HCT116 (cell line): ENCODE data around the gene KDM3B.

Experiments used
- ATF3 ChIP-seq: IDR thresholded peaks from 2 replicates; pipeline ENCODE4 v1.6.1; 2012
- ELF1 ChIP-seq: IDR thresholded peaks from 2 replicates; pipeline ENCODE4 v1.6.1; 2012; ENCODE audit warnings: low read depth, borderline replicate concordance
- EZH2 ChIP-seq: fragments of 200-600 bp; sonication (generic); IDR thresholded peaks from 2 replicates; pipeline ENCODE4 v1.6.1; 2017; ENCODE audit warnings: antibody characterized with exemption, mixed run types
- FOSL1 ChIP-seq: IDR thresholded peaks from 2 replicates; pipeline ENCODE4 v1.6.1; 2012; ENCODE audit warnings: low read depth
- JUND ChIP-seq: IDR thresholded peaks from 2 replicates; pipeline ENCODE4 v1.6.1; 2012
- MAX ChIP-seq: IDR thresholded peaks from 2 replicates; pipeline ENCODE4 v1.6.1; 2012
- POLR2A ChIP-seq: IDR thresholded peaks from 2 replicates; pipeline ENCODE4 v1.7.0; 2011; ENCODE audit warnings: borderline replicate concordance; ENCODE audit not compliant: insufficient read depth, insufficient read length; ENCODE audit errors: extremely low read depth
- RAD21 ChIP-seq: IDR thresholded peaks from 2 replicates; pipeline ENCODE4 v1.6.1; 2012; ENCODE audit warnings: low read depth, mild to moderate bottlenecking
- SP1 ChIP-seq: IDR thresholded peaks from 2 replicates; pipeline ENCODE4 v1.6.1; 2012; ENCODE audit warnings: low read depth
- ZBTB33 ChIP-seq: IDR thresholded peaks from 2 replicates; pipeline ENCODE4 v1.6.1; 2011; ENCODE audit warnings: mild to moderate bottlenecking, low read length, moderate library complexity; ENCODE audit not compliant: insufficient replicate concordance; ENCODE audit errors: extremely low read depth
- ZNF274 ChIP-seq: fragments of 200-500 bp; sonication (Bioruptor generic); IDR thresholded peaks from 2 replicates; pipeline ENCODE4 v1.6.1; 2014; ENCODE audit warnings: mild to moderate bottlenecking, low read depth, low read length, inconsistent platforms
- TF ChIP-seq, protein P1 (sequence below), 3 experiments: fragments of 200-600 bp in 1 of 3; sonication (generic) in 1 of 3; IDR thresholded peaks in 2 of 3; conservative IDR thresholded peaks in 1 of 3; 2 replicates each; pipeline ENCODE4 v1.5.1; 2012 to 2017; ENCODE audit warnings: low read depth in 2 of 3, low read length in 2 of 3, antibody characterized with exemption in 1 of 3, borderline replicate concordance in 1 of 3, control low read depth in 1 of 3, mild to moderate bottlenecking in 1 of 3, mixed read lengths in 1 of 3, mixed run types in 1 of 3, moderate library complexity in 1 of 3; ENCODE audit not compliant: insufficient read depth in 1 of 3
- TF ChIP-seq, protein P2 (sequence below): IDR thresholded peaks from 2 replicates; pipeline ENCODE4 v1.6.1; 2012; ENCODE audit warnings: low read depth

DNA sequence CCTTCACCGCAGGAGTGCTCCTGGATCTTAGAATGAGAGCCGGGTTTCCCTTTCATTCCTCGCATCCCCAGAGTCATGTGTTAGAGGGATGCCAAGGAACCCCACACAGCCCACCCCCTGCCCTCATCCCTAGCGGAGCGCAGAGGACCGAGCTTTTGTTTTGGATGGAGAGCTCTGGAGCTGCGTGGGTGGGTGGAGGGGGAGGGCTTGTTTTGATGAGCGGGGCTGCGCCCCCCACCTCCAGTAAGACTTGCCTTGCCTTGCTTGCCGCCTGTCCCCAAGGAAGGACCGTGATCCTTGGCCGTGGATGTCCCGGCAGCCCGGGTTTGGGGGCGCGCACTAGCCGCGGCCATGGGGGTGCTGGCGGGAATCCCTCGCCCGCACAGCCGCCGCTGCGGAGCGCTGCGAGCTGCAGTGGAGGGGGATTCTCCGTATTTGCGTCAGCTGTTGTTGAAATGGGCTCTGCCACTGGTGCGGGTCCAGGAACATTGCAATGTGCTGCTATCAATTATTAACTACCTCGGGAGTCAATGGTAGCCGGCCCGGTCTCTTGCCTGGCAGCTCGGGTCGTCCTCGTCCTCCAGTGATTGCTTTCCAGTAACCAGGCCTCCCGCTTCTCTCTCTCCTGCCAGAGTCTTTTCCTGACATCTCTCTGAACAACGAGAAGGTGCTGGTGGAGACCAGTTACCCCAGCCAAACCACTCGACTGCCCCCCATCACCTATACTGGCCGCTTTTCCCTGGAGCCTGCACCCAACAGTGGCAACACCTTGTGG, 113.8 kb downstream of the KDM3B start:
- no peak for TF ChIP-seq MAX
- no peak for TF ChIP-seq ZBTB33
- TF ChIP-seq, protein P1, sequence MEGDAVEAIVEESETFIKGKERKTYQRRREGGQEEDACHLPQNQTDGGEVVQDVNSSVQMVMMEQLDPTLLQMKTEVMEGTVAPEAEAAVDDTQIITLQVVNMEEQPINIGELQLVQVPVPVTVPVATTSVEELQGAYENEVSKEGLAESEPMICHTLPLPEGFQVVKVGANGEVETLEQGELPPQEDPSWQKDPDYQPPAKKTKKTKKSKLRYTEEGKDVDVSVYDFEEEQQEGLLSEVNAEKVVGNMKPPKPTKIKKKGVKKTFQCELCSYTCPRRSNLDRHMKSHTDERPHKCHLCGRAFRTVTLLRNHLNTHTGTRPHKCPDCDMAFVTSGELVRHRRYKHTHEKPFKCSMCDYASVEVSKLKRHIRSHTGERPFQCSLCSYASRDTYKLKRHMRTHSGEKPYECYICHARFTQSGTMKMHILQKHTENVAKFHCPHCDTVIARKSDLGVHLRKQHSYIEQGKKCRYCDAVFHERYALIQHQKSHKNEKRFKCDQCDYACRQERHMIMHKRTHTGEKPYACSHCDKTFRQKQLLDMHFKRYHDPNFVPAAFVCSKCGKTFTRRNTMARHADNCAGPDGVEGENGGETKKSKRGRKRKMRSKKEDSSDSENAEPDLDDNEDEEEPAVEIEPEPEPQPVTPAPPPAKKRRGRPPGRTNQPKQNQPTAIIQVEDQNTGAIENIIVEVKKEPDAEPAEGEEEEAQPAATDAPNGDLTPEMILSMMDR (IDR thresholded peaks at IDR 0.05 in 2 of 3, conservative IDR thresholded peaks at IDR 0.05 in 1 of 3; ENCODE audit: borderline replicate concordance in 1 of 3, insufficient read depth in 1 of 3, low read depth in 2 of 3, low read length in 2 of 3), result no peak
- no peak for TF ChIP-seq FOSL1
- no peak for TF ChIP-seq EZH2
- no peak for TF ChIP-seq POLR2A
- TF ChIP-seq RAD21, result no peak
- TF ChIP-seq, protein P2, sequence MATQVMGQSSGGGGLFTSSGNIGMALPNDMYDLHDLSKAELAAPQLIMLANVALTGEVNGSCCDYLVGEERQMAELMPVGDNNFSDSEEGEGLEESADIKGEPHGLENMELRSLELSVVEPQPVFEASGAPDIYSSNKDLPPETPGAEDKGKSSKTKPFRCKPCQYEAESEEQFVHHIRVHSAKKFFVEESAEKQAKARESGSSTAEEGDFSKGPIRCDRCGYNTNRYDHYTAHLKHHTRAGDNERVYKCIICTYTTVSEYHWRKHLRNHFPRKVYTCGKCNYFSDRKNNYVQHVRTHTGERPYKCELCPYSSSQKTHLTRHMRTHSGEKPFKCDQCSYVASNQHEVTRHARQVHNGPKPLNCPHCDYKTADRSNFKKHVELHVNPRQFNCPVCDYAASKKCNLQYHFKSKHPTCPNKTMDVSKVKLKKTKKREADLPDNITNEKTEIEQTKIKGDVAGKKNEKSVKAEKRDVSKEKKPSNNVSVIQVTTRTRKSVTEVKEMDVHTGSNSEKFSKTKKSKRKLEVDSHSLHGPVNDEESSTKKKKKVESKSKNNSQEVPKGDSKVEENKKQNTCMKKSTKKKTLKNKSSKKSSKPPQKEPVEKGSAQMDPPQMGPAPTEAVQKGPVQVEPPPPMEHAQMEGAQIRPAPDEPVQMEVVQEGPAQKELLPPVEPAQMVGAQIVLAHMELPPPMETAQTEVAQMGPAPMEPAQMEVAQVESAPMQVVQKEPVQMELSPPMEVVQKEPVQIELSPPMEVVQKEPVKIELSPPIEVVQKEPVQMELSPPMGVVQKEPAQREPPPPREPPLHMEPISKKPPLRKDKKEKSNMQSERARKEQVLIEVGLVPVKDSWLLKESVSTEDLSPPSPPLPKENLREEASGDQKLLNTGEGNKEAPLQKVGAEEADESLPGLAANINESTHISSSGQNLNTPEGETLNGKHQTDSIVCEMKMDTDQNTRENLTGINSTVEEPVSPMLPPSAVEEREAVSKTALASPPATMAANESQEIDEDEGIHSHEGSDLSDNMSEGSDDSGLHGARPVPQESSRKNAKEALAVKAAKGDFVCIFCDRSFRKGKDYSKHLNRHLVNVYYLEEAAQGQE, result no peak
- TF ChIP-seq ATF3, result no peak
- TF ChIP-seq ELF1, result no peak
- no peak for TF ChIP-seq JUND
- TF ChIP-seq ZNF274, result no peak
- no peak for TF ChIP-seq SP1
